HCT116 (cell line): Measurements from ENCODE around the gene EIPR1. TPM values are rescaled to one million over a fixed set of nuclear protein-coding genes. Genes with fewer than 3 reads are reported as not detected.

Experiments used
- ATAC-seq: fragments of 200-7000 bp; cut with Tn5 transposase; 2 replicates; pipeline ENCODE4 v1.9.1; 2020; ENCODE audit warnings: mild to moderate bottlenecking, moderate library complexity
- BruUV-seq: library from RNA; stranded (reverse); fragments of 400-500 nt; replicated peaks from 2 replicates; lab custom pipeline; 2021; lab: Mats Ljungman, UMichigan
- CTCF ChIA-PET: fragments of 300-600 bp; sonication (Branson Sonifier 250); formaldehyde crosslinking; loops from one replicate; lab custom pipeline; 2021; ENCODE audit warnings: antibody characterized with exemption; lab: Charles Lee
- POLR2A ChIA-PET: fragments of 300-600, 350-600 bp; sonication (Branson Sonifier 250); formaldehyde crosslinking; loops from one replicate; lab custom pipeline; 2021; ENCODE audit warnings: antibody characterized with exemption; lab: Charles Lee
- RAD21 ChIA-PET, 2 experiments: fragments of 300-600 bp; sonication (Branson Sonifier 250); formaldehyde crosslinking; loops; one replicate each; lab custom pipeline; 2023; ENCODE audit warnings: low total read pairs in 2 of 2; ENCODE audit not compliant: uncharacterized antibody in 2 of 2, unreplicated experiment in 2 of 2, low non-redundant PET in 1 of 2; lab: Charles Lee
- DNase-seq: peaks from one replicate; pipeline ENCODE4 v3.0.0-alpha.2; 2010; ENCODE audit warnings: low read depth, low spot score
- H2AFZ ChIP-seq: fragments of 200-600 bp; shearing (Covaris generic), sonication (generic); 2 replicates; pipeline ENCODE4 v1.6.1; 2017; ENCODE audit warnings: low read depth, mixed run types, mixed read lengths, antibody characterized with exemption, low read length; ENCODE audit not compliant: poor library complexity, severe bottlenecking
- H3K27ac ChIP-seq: 2 replicates; pipeline ENCODE4 v1.5.1; 2012; ENCODE audit warnings: low read depth, low read length
- H3K27me3 ChIP-seq: fragments of 200-600 bp; sonication (generic); 2 replicates; pipeline ENCODE4 v1.6.1; 2016; ENCODE audit warnings: mixed run types, low read length, mixed read lengths; ENCODE audit not compliant: insufficient read depth
- H3K36me3 ChIP-seq, 2 experiments: fragments of 200-500 bp in 1 of 2; fragments of 200-600 bp in 1 of 2; sonication (Bioruptor generic) in 1 of 2; sonication (generic) in 1 of 2; 2 replicates each; pipeline versions ENCODE4 v1.5.1 to v1.6.1; 2014 to 2016; ENCODE audit warnings: low read length in 2 of 2, inconsistent platforms in 1 of 2, mixed read lengths in 1 of 2, mixed run types in 1 of 2; ENCODE audit not compliant: insufficient read depth in 2 of 2, control insufficient read depth in 1 of 2
- H3K4me1 ChIP-seq, 2 experiments: fragments of 200-600 bp in 1 of 2; sonication (generic) in 1 of 2; 2 replicates each; pipeline versions ENCODE4 v1.5.1 to v1.6.1; 2012 to 2017; ENCODE audit warnings: low read length in 2 of 2, inconsistent platforms in 1 of 2, mild to moderate bottlenecking in 1 of 2, mixed read lengths in 1 of 2, mixed run types in 1 of 2, moderate library complexity in 1 of 2; ENCODE audit not compliant: insufficient read depth in 2 of 2, control insufficient read depth in 1 of 2
- H3K4me2 ChIP-seq: fragments of 200-600 bp; sonication (generic); 2 replicates; pipeline ENCODE4 v1.6.1; 2017; ENCODE audit warnings: mixed run types, low read length, mixed read lengths
- H3K4me3 ChIP-seq, 2 experiments: fragments of 200-600 bp in 1 of 2; sonication (generic) in 1 of 2; replicated peaks in 1 of 2; 2 replicates each; pipeline ENCODE4 v1.5.1; 2011 to 2016; ENCODE audit warnings: low read length in 2 of 2, control low read depth in 1 of 2, low read depth in 1 of 2, mild to moderate bottlenecking in 1 of 2, mixed read lengths in 1 of 2, mixed run types in 1 of 2
- H3K79me2 ChIP-seq: fragments of 200-600 bp; sonication (generic); 2 replicates; pipeline ENCODE4 v1.6.1; 2017; ENCODE audit warnings: mild to moderate bottlenecking, mixed run types, low read length, moderate library complexity, mixed read lengths; ENCODE audit not compliant: insufficient read depth
- H3K9ac ChIP-seq: fragments of 200-600 bp; sonication (generic); 2 replicates; pipeline ENCODE4 v1.6.1; 2016; ENCODE audit warnings: low read length, mixed read lengths
- H3K9me2 ChIP-seq: fragments of 200-600 bp; sonication (generic), shearing (Covaris generic); 2 replicates; pipeline ENCODE4 v1.6.1; 2017; ENCODE audit warnings: mixed run types, mild to moderate bottlenecking, moderate library complexity; ENCODE audit not compliant: insufficient read depth
- H3K9me3 ChIP-seq, 2 experiments: fragments of 200-500 bp in 1 of 2; fragments of 200-600 bp in 1 of 2; sonication (Bioruptor generic) in 1 of 2; sonication (generic) in 1 of 2; 2 replicates each; pipeline ENCODE4 v1.6.1; 2014 to 2017; ENCODE audit warnings: low read length in 2 of 2, mixed read lengths in 2 of 2, inconsistent platforms in 1 of 2, low read depth in 1 of 2, mild to moderate bottlenecking in 1 of 2, mixed run types in 1 of 2, moderate library complexity in 1 of 2; ENCODE audit not compliant: control insufficient read depth in 1 of 2, insufficient read depth in 1 of 2
- H4K20me1 ChIP-seq: fragments of 200-600 bp; sonication (generic), shearing (Covaris generic); 2 replicates; pipeline ENCODE4 v1.6.1; 2017; ENCODE audit warnings: mixed run types, mild to moderate bottlenecking, moderate library complexity; ENCODE audit not compliant: insufficient read depth
- EZH2 ChIP-seq: fragments of 200-600 bp; sonication (generic); IDR thresholded peaks from 2 replicates; pipeline ENCODE4 v1.6.1; 2017; ENCODE audit warnings: antibody characterized with exemption, mixed run types
- EZH2phosphoT487 ChIP-seq: fragments of 200-600 bp; IDR thresholded peaks from 2 replicates; pipeline ENCODE4 v1.6.1; 2018; ENCODE audit warnings: antibody characterized with exemption, borderline replicate concordance
- RAD21 ChIP-seq: IDR thresholded peaks from 2 replicates; pipeline ENCODE4 v1.6.1; 2012; ENCODE audit warnings: low read depth, mild to moderate bottlenecking
- REST ChIP-seq: IDR thresholded peaks from 2 replicates; pipeline ENCODE4 v1.6.1; 2012; ENCODE audit warnings: low read depth
- SP1 ChIP-seq: IDR thresholded peaks from 2 replicates; pipeline ENCODE4 v1.6.1; 2012; ENCODE audit warnings: low read depth
- YY1 ChIP-seq: IDR thresholded peaks from 2 replicates; pipeline ENCODE4 v1.6.1; 2011; ENCODE audit warnings: low read length, low read depth, moderate library complexity, mild to moderate bottlenecking; ENCODE audit not compliant: insufficient replicate concordance; ENCODE audit errors: extremely low read depth
- ZBTB33 ChIP-seq: IDR thresholded peaks from 2 replicates; pipeline ENCODE4 v1.6.1; 2011; ENCODE audit warnings: mild to moderate bottlenecking, low read length, moderate library complexity; ENCODE audit not compliant: insufficient replicate concordance; ENCODE audit errors: extremely low read depth
- ZNF274 ChIP-seq: fragments of 200-500 bp; sonication (Bioruptor generic); IDR thresholded peaks from 2 replicates; pipeline ENCODE4 v1.6.1; 2014; ENCODE audit warnings: mild to moderate bottlenecking, low read depth, low read length, inconsistent platforms
- intact Hi-C: fragments of 100-400 bp; cut with micrococcal nuclease; formaldehyde crosslinking; loops from 2 replicates; pipeline ENCODE4 v1.10.0; 2022
- total RNA-seq: library from RNA; stranded (reverse); gene quantifications from one replicate; pipeline ENCODE4 v1.2.1, GENCODE V29; 2021; ENCODE audit not compliant: unreplicated experiment
- TF ChIP-seq, protein P1 (sequence below): IDR thresholded peaks from 2 replicates; pipeline ENCODE4 v1.6.1; 2012

Gene EIPR1
- total RNA-seq, 1 experiment from 2014 or later = 36.9 TPM

- Histone ChIP-seq H4K20me1 (no peaks in the 10 kb centered on the region), H3K36me3 (0 out of 4 replicates have a peak, but pooled peaks cover 0 to 6% of the 10 kb centered on the region in 2 experiments), H3K27me3 (no peaks in the 10 kb centered on the region), H3K79me2 (peaks cover 15% of the 10 kb centered on the region; the same call in 1 of the 2 replicates), H3K9ac (no peak overlapping the region), H3K4me3 (no peak overlapping the region), H2AFZ (no peak overlapping the region), H3K4me2 (no peak overlapping the region), H3K9me3 (no peaks in the 10 kb centered on the region), H3K4me1 (no peaks in the 10 kb centered on the region), H3K9me2 (no peaks in the 10 kb centered on the region), H3K27ac (no peak overlapping the region)
- CTCF ChIA-PET = no interaction called here
- ATAC-seq = no peak
- POLR2A ChIA-PET = no interaction called here
- no peak for DNase-seq
- no TSS peak for BruUV-seq
- RAD21 ChIA-PET = no interaction called here
- intact Hi-C loops = no loop called here
- no peak for TF ChIP-seq YY1
- TF ChIP-seq RAD21 = no peak
- no peak for TF ChIP-seq ZBTB33
- TF ChIP-seq REST = no peak
- TF ChIP-seq SP1 = no peak
- TF ChIP-seq, protein P1, sequence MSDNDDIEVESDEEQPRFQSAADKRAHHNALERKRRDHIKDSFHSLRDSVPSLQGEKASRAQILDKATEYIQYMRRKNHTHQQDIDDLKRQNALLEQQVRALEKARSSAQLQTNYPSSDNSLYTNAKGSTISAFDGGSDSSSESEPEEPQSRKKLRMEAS = no peak
- TF ChIP-seq EZH2 = no peak
- no peak for TF ChIP-seq ZNF274
- TF ChIP-seq EZH2phosphoT487 = no peak
These were observed 59.6 kb downstream of the EIPR1 start for GRCh38 chr2:3317871-3318590.
